HFFc6 (cell line): ENCODE measurements around the gene SLC13A1. TPM values are rescaled to one million over a fixed set of nuclear protein-coding genes. Genes with fewer than 3 reads are reported as not detected.

Experiments used
- DNase-seq: peaks from one replicate; pipeline ENCODE4 v3.0.0-alpha.2; 2018
- H3K27ac Mint-ChIP-seq: 2 replicates; pipeline ENCODE4 v1.8.0; 2020; ENCODE audit warnings: mild to moderate bottlenecking, mixed read lengths
- H3K27me3 Mint-ChIP-seq: 2 replicates; pipeline ENCODE4 v1.8.0; 2021; ENCODE audit warnings: mild to moderate bottlenecking, moderate library complexity, mixed read lengths; ENCODE audit not compliant: insufficient read depth
- H3K36me3 Mint-ChIP-seq: 2 replicates; pipeline ENCODE4 v1.8.0; 2021; ENCODE audit warnings: low read depth, mixed read lengths
- H3K4me1 Mint-ChIP-seq: 2 replicates; pipeline ENCODE4 v1.8.0; 2020; ENCODE audit warnings: low read depth, mixed read lengths
- H3K4me3 Mint-ChIP-seq: 2 replicates; pipeline ENCODE4 v1.8.0; 2020; ENCODE audit warnings: mild to moderate bottlenecking, moderate library complexity, mixed read lengths
- H3K9me3 Mint-ChIP-seq: 2 replicates; pipeline ENCODE4 v1.8.0; 2020; ENCODE audit warnings: mild to moderate bottlenecking, mixed read lengths
- total RNA-seq, 6 experiments: library from RNA; stranded (reverse); fragmentation: NEBNext Ultra II Directional; extraction: Animal tissue kit (Norgen Biotek cat#: 25700); gene quantifications; 2 replicates in 1 of 6; 3 replicates in 5 of 6; pipeline ENCODE4 v1.2.3, GENCODE V29; 2021
- TF ChIP-seq, protein P1 (sequence below): fragments of 200-600 bp; sonication (generic); IDR thresholded peaks from 2 replicates; pipeline ENCODE4 v1.5.0; 2021; ENCODE audit warnings: antibody characterized with exemption, mild to moderate bottlenecking

The SLC13A1 gene
- total RNA-seq, 6 experiments from 2014 or later, result not detected

DNA sequence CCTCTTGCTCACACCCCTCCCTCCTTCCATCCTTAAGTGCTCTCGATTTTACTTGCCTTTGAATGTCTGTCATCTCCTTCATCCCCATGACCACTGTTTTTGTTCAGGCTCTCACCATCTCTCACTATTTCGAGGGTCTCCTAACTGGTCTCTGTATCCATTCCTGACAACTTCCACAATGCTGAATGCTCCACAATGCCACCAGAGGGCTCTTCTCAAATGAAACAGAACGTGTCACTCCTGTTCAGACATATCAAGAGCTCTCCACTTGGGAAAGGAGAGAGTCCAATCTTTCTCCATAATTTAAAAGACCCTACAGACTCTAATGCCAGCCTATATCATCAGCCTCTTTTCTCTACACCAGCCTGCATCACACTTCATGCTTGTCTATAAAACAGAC, 9.0 kb upstream of the SLC13A1 start:
- Mint-ChIP-seq H3K4me1 (no peaks in the 10 kb centered on the region), H3K4me3 (no peak overlapping the region), H3K27ac (no peak overlapping the region), H3K36me3 (no peaks in the 10 kb centered on the region), H3K9me3 (peaks cover 36% of the 10 kb centered on the region), H3K27me3 (no peaks in the 10 kb centered on the region)
- no peak for DNase-seq
- TF ChIP-seq, protein P1, sequence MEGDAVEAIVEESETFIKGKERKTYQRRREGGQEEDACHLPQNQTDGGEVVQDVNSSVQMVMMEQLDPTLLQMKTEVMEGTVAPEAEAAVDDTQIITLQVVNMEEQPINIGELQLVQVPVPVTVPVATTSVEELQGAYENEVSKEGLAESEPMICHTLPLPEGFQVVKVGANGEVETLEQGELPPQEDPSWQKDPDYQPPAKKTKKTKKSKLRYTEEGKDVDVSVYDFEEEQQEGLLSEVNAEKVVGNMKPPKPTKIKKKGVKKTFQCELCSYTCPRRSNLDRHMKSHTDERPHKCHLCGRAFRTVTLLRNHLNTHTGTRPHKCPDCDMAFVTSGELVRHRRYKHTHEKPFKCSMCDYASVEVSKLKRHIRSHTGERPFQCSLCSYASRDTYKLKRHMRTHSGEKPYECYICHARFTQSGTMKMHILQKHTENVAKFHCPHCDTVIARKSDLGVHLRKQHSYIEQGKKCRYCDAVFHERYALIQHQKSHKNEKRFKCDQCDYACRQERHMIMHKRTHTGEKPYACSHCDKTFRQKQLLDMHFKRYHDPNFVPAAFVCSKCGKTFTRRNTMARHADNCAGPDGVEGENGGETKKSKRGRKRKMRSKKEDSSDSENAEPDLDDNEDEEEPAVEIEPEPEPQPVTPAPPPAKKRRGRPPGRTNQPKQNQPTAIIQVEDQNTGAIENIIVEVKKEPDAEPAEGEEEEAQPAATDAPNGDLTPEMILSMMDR, result no peak

DNA sequence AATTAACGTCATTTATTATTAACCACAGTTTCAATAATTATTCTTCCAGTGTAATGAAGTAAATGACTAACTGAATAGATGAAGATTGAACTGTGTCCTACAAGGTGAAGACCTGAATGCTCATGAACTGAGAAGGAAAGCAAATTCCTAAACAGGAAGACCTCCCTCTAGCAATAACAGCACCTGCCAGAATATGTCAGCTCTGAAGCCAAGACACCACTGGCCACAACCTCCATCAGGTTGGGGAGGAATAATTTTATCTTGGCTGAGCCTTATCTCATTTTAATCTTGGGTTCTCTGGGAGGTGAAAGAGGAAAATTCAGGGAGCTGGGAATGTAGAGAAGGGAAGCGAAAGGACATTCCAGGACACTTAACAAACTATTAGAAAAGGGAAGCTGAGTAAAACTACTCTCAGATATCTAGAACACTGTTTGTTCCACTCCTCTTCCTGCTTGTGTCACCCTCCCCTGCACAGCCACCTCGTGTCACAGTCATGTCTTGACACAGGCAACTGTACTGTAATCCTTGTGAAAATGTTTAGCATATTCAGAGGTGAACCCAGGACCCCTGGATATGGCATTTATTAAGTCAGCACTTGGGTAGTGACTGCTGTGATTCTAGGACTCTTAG, 4.6 kb upstream of the SLC13A1 start:
- Mint-ChIP-seq H3K4me1 (no peaks in the 10 kb centered on the region), H3K4me3 (no peak overlapping the region), H3K9me3 (peaks cover 45% of the 10 kb centered on the region), H3K27me3 (no peaks in the 10 kb centered on the region), H3K36me3 (no peaks in the 10 kb centered on the region), H3K27ac (no peak overlapping the region)
- no peak for DNase-seq
- TF ChIP-seq, protein P1, result no peak

DNA sequence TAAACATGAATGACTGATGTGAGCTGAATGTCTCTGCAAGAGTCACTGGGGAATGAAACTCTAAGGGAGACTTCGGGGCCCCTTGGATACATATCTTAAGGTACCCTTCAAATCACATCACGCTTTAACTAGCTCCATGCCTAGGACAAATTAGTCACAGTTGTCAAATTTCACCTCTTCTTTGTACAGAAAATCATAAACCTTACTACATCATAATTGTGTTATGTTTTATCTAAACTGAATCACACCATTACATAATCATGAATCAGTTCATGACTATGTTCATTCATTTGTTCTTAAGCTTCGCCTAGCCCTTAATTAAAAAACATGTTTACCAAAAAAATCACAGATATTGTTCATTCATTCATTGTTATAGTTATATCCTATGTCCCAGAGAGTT, 2.1 kb upstream of the SLC13A1 start:
- H3K9me3 Mint-ChIP-seq, result peaks cover 46% of the 10 kb centered on the region
- no peaks in the 10 kb centered on the region for H3K27me3 Mint-ChIP-seq
- H3K4me1 Mint-ChIP-seq, result no peaks in the 10 kb centered on the region
- no peaks in the 10 kb centered on the region for H3K36me3 Mint-ChIP-seq
- no peak for DNase-seq
- TF ChIP-seq, protein P1, result no peak
- no peak overlapping the region for H3K27ac Mint-ChIP-seq
- H3K4me3 Mint-ChIP-seq, result no peak overlapping the region

DNA sequence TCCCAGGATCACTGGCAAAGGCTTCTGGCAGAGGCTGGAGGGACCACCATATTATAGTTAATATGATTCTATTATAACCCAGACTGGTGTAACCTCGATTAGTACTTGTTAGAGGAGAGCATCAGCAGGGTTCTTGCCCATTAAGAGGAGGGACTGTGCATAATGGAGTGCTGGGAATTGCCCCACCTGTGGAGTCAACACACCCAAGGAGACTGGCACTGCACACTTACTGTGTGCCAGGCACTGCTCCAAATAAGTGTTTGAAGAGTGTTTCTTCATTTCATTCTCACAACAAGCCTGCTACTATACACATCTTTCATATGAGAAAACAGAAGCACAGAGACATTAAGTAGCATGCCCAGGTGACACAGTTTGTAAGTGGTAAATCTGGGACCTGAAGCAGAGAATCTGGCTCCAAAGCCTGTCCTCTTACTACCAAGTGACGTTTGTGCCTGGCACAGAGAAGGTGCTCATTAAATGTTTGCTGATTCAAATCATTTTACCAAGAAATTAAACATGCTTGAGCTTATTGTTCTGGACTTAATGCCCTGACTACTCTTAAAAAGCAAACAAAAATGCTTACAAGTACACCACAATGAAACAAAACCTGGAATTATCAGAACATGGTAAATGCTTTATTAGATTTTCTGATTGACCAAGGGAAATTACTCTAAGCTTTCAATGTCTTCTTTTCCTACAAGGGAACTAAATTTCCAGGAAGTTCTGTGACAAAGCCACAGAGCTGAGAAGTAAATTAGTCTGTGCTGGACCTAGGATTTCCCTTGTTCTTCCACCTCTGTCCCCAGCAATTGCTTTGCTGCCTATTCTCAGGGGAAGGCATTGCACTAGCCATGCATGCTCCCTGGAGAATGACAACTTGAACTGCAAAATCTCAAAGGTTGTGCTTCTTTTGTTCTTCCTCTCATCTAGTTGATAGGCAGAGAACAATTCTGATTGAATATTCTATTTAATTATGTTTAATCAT, 809 bp downstream of the SLC13A1 start:
- H3K27ac Mint-ChIP-seq, result no peak overlapping the region
- H3K27me3 Mint-ChIP-seq, result no peaks in the 10 kb centered on the region
- no peaks in the 10 kb centered on the region for H3K4me1 Mint-ChIP-seq
- no peaks in the 10 kb centered on the region for H3K36me3 Mint-ChIP-seq
- H3K9me3 Mint-ChIP-seq, result peaks cover 38% of the 10 kb centered on the region
- no peak for DNase-seq
- TF ChIP-seq, protein P1, result no peak
- H3K4me3 Mint-ChIP-seq, result no peak overlapping the region

DNA sequence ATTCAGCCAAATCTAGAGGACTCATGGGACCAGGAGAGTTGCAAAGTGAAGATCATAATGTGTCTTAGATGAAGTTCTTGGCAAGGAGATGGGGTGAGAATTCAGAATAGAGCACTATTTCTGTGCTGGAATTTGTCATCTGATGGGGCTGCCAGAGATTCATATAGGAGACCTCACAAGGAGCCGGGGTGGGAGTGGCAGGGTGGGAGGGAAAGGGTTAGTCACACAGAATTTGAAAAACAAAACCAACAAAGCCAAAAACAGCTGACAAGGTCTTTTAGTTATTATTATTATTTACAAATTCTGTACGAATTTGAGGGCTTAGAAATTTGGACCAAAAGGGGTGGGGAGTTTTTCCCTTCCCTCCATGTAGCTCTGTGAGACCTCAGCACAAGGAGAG, 1.7 kb downstream of the SLC13A1 start:
- Mint-ChIP-seq H3K27ac (no peak overlapping the region), H3K9me3 (peaks cover 39% of the 10 kb centered on the region), H3K27me3 (no peaks in the 10 kb centered on the region), H3K4me1 (no peaks in the 10 kb centered on the region), H3K36me3 (no peaks in the 10 kb centered on the region), H3K4me3 (no peak overlapping the region)
- no peak for DNase-seq
- TF ChIP-seq, protein P1, result no peak
